Measurements from ENCODE around the gene CDK3. TPM values are rescaled to one million over a fixed set of nuclear protein-coding genes. Genes with fewer than 3 reads are reported as not detected.

The CDK3 gene
- total RNA-seq, 2 experiments from 2014 or later = 6.3 to 7.0 TPM

GRCh38 chr17:75978938-75979704 lies 21.5 kb upstream of the CDK3 start, which contains the start of the genes ACOX1 and TEN1:
Gene ACOX1 (minus strand): TSS chr17:75979166. CDS start chr17:75979073, 93 bp downstream.
Gene TEN1 (plus strand): TSS chr17:75979240. CDS start chr17:75986193, 6,953 bp downstream.
- Mint-ChIP-seq H3K4me1 (peaks cover 40% of the 10 kb centered on the region), H3K27me3 (no peaks in the 10 kb centered on the region), H3K27ac (peak within 1 kb of the TSS; percentile 99), H3K36me3 (peaks cover 8% of the 10 kb centered on the region), H3K9me3 (ENCODE audit: low read depth) (no peaks in the 10 kb centered on the region), H3K4me3 (peak within 1 kb of the TSS; percentile 97)
- peak; percentile 98 for ATAC-seq
- peak; percentile 99 for DNase-seq
- CTCF ChIA-PET = interaction anchor here (0.6 to 1.1 kb wide), 4 partner anchors 21 to 97 kb away, joined by 3 read pairs; partner anchors contain the start of genes CDK3 and MRPL38

GRCh38 chr17:75979705-75980187 lies 20.9 kb upstream of the CDK3 start:
- Mint-ChIP-seq H3K9me3 (ENCODE audit: low read depth) (no peaks in the 10 kb centered on the region), H3K4me3 (peak overlapping the region; percentile 97), H3K36me3 (peaks cover 8% of the 10 kb centered on the region), H3K27ac (peak overlapping the region; percentile 99), H3K4me1 (peaks cover 38% of the 10 kb centered on the region), H3K27me3 (no peaks in the 10 kb centered on the region)
- DNase-seq = no peak
- peak; percentile 29 for ATAC-seq
- CTCF ChIA-PET = interaction anchor here (1.2 to 1.9 kb wide), 3 partner anchors 21 to 31 kb away, joined by 3 to 5 read pairs (median 4); partner anchors contain the start of gene CDK3

- peak overlapping the region; percentile 97 for H3K4me3 Mint-ChIP-seq
- CTCF ChIA-PET = interaction anchor here (0.9 to 1.9 kb wide), 5 partner anchors 20 to 300 kb away, joined by 3 to 5 read pairs (median 4); partner anchors contain the start of gene CDK3
- H3K27me3 Mint-ChIP-seq = no peaks in the 10 kb centered on the region
- ATAC-seq (no peak), DNase-seq (no peak)
- H3K9me3 Mint-ChIP-seq (ENCODE audit: low read depth) = no peaks in the 10 kb centered on the region
- peaks cover 8% of the 10 kb centered on the region for H3K36me3 Mint-ChIP-seq
- H3K4me1 Mint-ChIP-seq = peaks cover 37% of the 10 kb centered on the region
- H3K27ac Mint-ChIP-seq = peak overlapping the region; percentile 99
These were observed 20.3 kb upstream of the CDK3 start for GRCh38 chr17:75980188-75981018.

GRCh38 chr17:75981019-75981615 lies 19.5 kb upstream of the CDK3 start:
- CTCF ChIA-PET = interaction anchor here (0.7 to 1.9 kb wide), 6 partner anchors 19 to 394 kb away, joined by 3 to 5 read pairs (median 4); partner anchors contain the start of genes CDK3 and MYO15B
- peak overlapping the region; percentile 97 for H3K4me3 Mint-ChIP-seq
- peaks cover 8% of the 10 kb centered on the region for H3K36me3 Mint-ChIP-seq
- H3K27ac Mint-ChIP-seq = peak overlapping the region; percentile 69
- ATAC-seq (no peak), DNase-seq (no peak)
- H3K9me3 Mint-ChIP-seq (ENCODE audit: low read depth) = no peaks in the 10 kb centered on the region
- H3K4me1 Mint-ChIP-seq = peaks cover 32% of the 10 kb centered on the region
- H3K27me3 Mint-ChIP-seq = no peaks in the 10 kb centered on the region

- ATAC-seq = no peak
- Mint-ChIP-seq H3K9me3 (ENCODE audit: low read depth) (no peaks in the 10 kb centered on the region), H3K27me3 (no peaks in the 10 kb centered on the region), H3K36me3 (no peaks in the 10 kb centered on the region), H3K4me3 (no peak overlapping the region), H3K4me1 (peaks cover 17% of the 10 kb centered on the region), H3K27ac (no peak overlapping the region)
- no peak for DNase-seq
- CTCF ChIA-PET = interaction anchor here (1.2 to 2.2 kb wide), 4 partner anchors 15 to 31 kb away, joined by 5 to 8 read pairs (median 6); partner anchors contain the start of gene CDK3
These were observed 17.0 kb upstream of the CDK3 start for GRCh38 chr17:75983501-75984181.

- Mint-ChIP-seq H3K27ac (no peak overlapping the region), H3K27me3 (no peaks in the 10 kb centered on the region)
- CTCF ChIA-PET = interaction anchor here (2.1 to 3.1 kb wide), 2 partner anchors 11 to 15 kb away, joined by 8 to 12 read pairs; partner anchors contain the start of gene CDK3
These were observed 14.7 kb upstream of the CDK3 start for GRCh38 chr17:75985986-75986385.

GRCh38 chr17:75987041-75987440 lies 13.6 kb upstream of the CDK3 start:
- CTCF ChIA-PET = interaction anchor here (0.7 to 3.1 kb wide), 3 partner anchors 10 to 303 kb away, joined by 3 to 12 read pairs (median 3); no protein-coding TSS in a partner anchor
- no peak for ATAC-seq
- no peak overlapping the region for H3K4me3 Mint-ChIP-seq
- peaks cover 3% of the 10 kb centered on the region for H3K4me1 Mint-ChIP-seq
- no peaks in the 10 kb centered on the region for H3K27me3 Mint-ChIP-seq
- H3K27ac Mint-ChIP-seq = no peak overlapping the region
- H3K36me3 Mint-ChIP-seq = peaks cover 4% of the 10 kb centered on the region
- H3K9me3 Mint-ChIP-seq (ENCODE audit: low read depth) = no peaks in the 10 kb centered on the region
- no peak for DNase-seq

More at GRCh38 chr17:75985986-75986385, 14.7 kb upstream of the CDK3 start:
- Mint-ChIP-seq H3K36me3 (no peaks in the 10 kb centered on the region), H3K9me3 (ENCODE audit: low read depth) (no peaks in the 10 kb centered on the region), H3K4me1 (peaks cover 3% of the 10 kb centered on the region), H3K4me3 (no peak overlapping the region)
- no peak for ATAC-seq
- DNase-seq = no peak

GRCh38 chr17:75991396-75991795 lies 9.3 kb upstream of the CDK3 start:
- Mint-ChIP-seq H3K27ac (no peak overlapping the region), H3K27me3 (no peaks in the 10 kb centered on the region), H3K9me3 (ENCODE audit: low read depth) (no peaks in the 10 kb centered on the region), H3K36me3 (peaks cover 4% of the 10 kb centered on the region), H3K4me3 (no peak overlapping the region), H3K4me1 (peaks cover under 1% of the 10 kb centered on the region)
- ATAC-seq = no peak
- CTCF ChIA-PET = interaction anchor here (0.7 to 3.4 kb wide), 5 partner anchors 11 to 406 kb away, joined by 3 to 11 read pairs (median 3); no protein-coding TSS in a partner anchor
- no peak for DNase-seq

GRCh38 chr17:75994802-75995370 lies 5.8 kb upstream of the CDK3 start:
- Mint-ChIP-seq H3K4me1 (peaks cover 14% of the 10 kb centered on the region), H3K27me3 (no peaks in the 10 kb centered on the region), H3K27ac (no peak overlapping the region), H3K36me3 (peaks cover 4% of the 10 kb centered on the region), H3K4me3 (no peak overlapping the region), H3K9me3 (ENCODE audit: low read depth) (no peaks in the 10 kb centered on the region)
- DNase-seq = no peak
- no peak for ATAC-seq
- CTCF ChIA-PET = interaction anchor here (1.4 to 13.4 kb wide), 2 partner anchors 10 to 22 kb away, joined by 3 to 135 read pairs; no protein-coding TSS in a partner anchor

GRCh38 chr17:75995385-75995925 lies 5.2 kb upstream of the CDK3 start:
- peaks cover 4% of the 10 kb centered on the region for H3K36me3 Mint-ChIP-seq
- H3K4me3 Mint-ChIP-seq = no peak overlapping the region
- DNase-seq (no peak), ATAC-seq (no peak)
- H3K27ac Mint-ChIP-seq = no peak overlapping the region
- H3K9me3 Mint-ChIP-seq (ENCODE audit: low read depth) = no peaks in the 10 kb centered on the region
- CTCF ChIA-PET = interaction anchor here (1.4 to 13.4 kb wide), 6 partner anchors 10 to 91 kb away, joined by 3 to 135 read pairs (median 10); partner anchors contain the start of gene MRPL38
- H3K4me1 Mint-ChIP-seq = peaks cover 14% of the 10 kb centered on the region
- no peaks in the 10 kb centered on the region for H3K27me3 Mint-ChIP-seq

GRCh38 chr17:75996665-75997590 lies 3.7 kb upstream of the CDK3 start:
- no peaks in the 10 kb centered on the region for H3K36me3 Mint-ChIP-seq
- CTCF ChIA-PET = interaction anchor here (0.6 to 13.4 kb wide), 11 partner anchors 9 to 1628 kb away, joined by 3 to 135 read pairs (median 6); partner anchors contain the start of gene MRPL38
- H3K27ac Mint-ChIP-seq = peak overlapping the region; percentile 79
- peak; percentile 32 for ATAC-seq
- DNase-seq = peak; percentile 54
- H3K27me3 Mint-ChIP-seq = no peaks in the 10 kb centered on the region
- peaks cover 14% of the 10 kb centered on the region for H3K4me1 Mint-ChIP-seq
- H3K9me3 Mint-ChIP-seq (ENCODE audit: low read depth) = no peaks in the 10 kb centered on the region
- peak overlapping the region; percentile 25 for H3K4me3 Mint-ChIP-seq

Data from activated CD8-positive, alpha-beta memory T cell treated with anti-CD3 and anti-CD28 coated beads, Interleukin-2, amount 10 ng/mL, durations not matched to agents 7 days and 5 days (primary cell).